HuH-7 (cell line): ENCODE data around the gene RXRB.
"Not testable (repeated sequence)": the region's sequence is repeated elsewhere in the genome, so short reads cannot be mapped to it uniquely, and the experiment has no call there.

Source experiments
- DNase-seq: peaks from one replicate; pipeline ENCODE4 v3.0.0; 2011; ENCODE audit warnings: low spot score

Gene RXRB

DNA sequence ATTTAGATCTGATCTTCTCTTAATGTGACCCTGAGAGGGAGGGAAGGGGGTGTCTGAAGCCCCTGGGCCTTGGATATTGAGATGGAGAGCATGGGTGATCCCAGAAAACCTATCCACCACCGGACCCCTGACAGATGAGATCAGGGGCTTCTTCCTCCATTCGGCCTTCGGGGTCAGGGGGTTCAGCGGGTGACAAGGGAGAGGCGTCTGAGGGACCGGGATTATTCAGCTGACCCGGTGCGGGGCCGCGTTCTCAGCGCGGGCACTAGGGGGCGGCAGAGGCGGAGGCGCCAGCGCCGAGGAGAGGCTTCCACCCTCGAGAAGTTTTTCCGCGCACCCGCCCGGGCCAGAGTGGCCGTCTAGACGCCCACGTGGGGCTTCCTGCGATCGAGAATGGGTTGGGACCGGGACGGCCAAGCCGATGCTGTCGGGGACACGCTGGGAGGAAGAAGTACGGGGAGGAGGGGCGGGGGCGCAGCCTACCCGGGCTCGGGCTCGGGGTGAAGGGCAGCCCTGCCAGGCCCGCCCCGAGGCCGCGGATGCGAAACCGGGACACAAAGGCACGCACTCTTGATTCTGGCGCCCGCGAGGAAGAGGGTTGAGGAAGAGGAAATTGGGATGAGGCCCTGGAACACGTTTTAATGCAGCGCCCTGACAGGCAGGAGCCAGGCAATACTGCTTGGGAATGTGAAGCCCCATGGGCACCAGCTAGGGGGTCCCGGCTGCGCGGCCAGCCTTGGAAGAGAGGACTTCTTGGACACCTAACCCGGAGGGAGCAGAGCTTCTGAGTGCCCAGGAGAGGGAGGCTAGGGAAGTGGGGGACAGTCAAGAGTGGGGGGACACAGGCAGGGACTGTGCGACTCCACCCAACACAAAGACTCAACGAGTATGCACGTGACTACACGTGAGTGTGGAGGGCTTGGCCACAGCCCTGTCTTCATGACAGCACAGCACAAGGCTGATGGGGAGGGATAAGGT is 38.8 kb downstream of the RXRB start:
- DNase-seq: peak; percentile 78

DNA sequence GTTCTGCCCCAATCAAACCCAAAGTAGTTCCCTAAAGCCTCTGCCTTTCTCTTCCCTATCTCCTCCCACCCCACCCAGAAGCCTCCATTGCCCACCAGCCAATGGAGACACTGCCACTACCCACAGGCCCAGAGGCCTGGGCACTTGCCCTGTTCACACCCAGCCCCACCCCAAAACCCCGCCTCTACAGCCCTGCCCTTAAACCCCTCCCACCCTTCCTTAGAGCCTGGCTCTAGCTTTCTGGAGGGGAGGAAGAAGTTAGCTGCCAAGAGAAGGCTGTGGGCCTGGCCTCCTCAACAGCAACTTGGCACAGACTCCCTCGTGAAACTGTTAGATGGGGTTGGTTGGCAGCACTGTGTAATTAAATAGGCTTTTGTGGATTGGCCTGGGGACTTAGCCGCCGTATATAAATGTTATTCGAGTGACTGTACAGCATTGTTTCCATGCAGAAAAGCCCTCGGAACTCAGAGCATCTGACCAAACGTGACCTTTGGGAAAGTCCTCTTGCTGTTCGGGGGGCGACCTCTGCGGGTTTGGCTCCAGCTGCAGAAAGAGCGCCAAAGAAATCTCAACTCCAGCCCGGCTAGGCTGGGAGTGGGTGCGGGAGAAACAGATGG is 39.6 kb downstream of the RXRB start:
- no peak for DNase-seq

DNA sequence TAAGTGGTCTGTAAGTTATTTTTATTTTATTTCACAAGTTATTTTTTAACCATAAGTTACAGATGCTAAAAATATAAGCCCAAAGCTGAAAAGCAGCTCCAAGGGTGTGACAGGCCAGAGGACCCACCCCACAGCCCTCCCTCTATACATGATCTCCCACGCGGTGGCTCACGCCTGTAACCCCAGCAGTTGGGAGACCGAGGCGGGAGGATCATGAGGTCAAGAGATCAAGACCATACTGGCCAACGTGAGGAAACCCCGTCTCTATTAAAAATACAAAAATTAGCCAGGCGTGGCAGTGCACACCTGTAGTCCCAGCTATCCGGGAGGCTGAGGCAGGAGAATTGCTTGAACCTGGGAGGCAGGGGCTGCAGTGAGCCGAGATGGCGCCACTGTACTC is 40.4 kb downstream of the RXRB start:
- DNase-seq: no peak

DNA sequence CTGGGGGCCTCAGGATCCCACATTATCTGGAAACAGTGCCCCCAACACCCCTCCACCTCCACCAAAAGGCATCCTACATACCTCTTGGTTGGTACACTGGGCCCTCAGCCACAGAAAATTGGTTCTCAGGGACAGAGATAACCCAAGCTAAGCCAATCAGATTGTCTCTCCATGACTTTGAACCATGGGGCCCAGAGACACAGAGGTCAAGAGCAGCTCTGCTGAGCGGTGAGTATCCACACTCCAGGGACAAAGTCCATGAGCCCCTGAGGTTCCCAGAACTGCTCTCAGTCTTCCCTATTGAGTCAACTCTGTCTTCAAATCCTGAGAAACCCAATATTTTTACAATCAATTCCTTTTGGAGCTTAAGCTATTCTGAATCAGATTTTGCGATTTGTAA is 43.5 kb downstream of the RXRB start:
- no peak for DNase-seq

DNA sequence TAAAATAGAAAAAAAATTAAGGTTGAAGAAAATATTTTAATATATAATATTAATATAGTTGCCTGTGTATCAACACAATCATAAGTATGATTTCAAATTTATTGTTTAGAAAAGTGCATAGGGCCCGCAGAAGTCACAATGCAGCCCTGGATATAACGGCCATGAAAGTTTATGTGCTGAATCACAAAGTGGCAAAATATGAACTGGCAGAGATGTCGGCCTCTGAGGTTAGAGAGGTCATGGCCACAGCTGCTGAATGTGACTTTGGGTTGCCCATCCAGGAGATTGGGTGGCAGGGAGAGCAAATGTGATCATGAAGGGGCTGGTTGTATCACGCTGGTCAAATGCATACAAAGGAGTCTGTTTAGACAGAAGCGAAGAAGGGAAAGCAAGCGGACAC is 43.9 kb downstream of the RXRB start:
- DNase-seq: no peak

DNA sequence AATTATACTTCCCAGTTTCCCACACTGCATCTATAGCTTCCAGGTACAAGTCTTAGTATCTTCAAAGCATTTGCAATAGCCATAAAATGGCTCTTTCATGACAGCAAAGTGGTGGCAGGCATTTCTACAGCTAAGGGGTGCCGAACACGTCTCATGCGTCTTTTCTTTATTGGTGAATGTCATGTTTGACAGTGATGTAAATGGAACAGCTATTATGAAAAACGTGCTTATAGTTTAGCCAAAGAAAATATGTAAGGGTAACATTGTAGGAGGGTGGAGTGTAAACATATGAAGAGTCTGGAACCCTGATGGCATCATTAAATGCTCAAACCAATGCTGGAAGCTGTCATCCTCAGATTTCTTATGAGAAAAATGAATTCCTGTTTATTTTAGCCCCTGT is 46.1 kb downstream of the RXRB start:
- no peak for DNase-seq

DNA sequence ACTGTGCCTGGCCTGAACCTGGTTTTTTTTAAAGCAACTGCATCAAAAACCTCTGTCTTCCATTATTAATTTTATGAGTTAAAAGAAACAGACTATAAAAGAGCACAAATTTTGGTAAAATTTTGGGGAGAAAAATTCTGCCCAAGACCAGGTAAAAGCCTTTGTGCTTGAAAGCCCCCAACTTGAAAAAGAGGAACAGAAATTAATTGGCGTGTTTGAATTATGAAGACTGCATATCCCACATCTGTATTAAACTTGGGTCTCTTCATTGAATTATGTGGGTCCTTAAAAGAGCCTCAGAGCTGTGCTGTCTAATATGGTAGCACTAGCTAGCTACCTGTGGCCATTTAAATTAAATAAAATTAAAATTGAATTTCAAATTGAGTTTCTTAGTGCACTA is 49.4 kb downstream of the RXRB start:
- DNase-seq: no peak

DNA sequence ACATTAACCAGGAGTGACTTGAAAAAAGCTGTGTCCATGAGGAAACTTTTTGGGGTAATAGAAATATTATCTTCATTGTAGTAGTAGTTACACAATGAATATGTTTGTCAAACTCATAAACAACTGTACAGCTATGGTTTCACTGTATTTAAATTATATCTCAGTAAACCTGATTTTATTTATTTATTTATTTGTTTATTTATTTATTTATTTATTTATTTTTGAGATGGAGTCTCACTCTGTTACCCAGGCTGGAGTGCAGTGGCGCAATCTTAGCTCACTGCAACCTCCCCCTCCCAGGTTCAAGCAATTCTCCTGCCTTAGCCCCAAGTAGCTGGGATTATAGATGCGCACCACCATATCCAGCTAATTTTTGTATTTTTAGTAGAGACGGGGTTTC is 49.9 kb downstream of the RXRB start:
- DNase-seq: not testable (repeated sequence)

DNA sequence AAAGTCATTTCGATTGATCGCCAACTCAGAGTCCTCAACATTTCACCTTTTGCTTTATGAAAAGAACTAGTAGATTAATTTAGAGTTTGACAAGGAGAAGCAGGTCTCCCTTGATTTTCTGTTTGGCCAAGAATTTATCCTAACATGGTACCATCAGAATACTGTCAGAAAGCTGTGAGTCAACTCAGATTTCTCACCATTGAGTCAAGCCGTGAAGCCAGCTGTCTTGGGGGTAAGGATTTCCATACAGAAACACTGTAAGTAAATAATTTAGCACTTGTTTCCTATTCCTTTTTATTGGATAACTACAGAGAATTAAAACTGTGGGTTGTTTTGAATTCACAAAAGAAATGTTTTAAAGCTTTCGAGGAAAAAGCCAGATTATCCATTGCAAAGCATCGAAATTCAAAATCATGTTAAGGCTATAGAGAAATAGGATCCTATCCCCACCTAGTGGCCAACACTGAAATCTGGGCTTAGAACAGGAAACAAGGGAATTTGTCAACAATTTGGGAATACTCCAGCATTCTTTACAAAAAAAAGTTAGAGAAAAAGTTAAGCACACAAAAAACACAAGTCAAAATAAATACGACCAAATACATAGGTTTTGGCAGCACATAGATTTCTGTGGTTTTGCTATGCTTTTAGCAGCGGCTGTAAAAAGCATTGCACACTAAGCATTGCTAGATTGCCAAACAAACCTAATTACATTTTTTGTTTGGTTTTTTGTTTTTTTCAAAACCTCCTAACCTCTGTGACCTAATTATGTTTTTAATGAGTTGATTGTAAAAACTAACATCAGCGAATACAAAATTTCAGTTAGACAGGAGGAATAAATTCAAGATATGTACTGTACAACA is 52.4 kb downstream of the RXRB start:
- DNase-seq: no peak

DNA sequence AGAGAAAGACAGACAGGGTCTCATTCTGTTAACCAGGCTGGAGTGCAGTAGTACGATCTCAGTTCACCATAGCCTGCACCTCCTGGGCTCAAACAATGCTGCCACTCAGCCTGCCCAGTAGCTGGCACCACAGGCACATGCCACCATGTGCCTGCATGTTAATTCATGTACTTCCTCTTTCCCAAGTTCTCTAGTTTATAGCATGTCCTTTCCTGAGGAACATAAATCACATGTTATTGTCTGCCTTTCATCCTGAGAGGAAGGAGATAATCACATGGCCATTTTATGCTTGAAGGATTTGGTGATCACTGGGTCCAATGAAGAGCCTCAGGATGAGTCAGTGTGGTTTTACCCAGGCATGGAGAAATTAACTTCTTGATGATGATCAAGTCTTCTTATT is 56.1 kb downstream of the RXRB start:
- DNase-seq: no peak
